Suppressor macrophage treated with lipopolysaccharide for 4 hours (primary cell): ENCODE measurements around the gene MINDY4.

Experiments
- DNase-seq: peaks from one replicate; pipeline ENCODE4 v3.0.0-alpha.2; 2020

Gene MINDY4

GRCh38 chr7:30743371-30744074 lies 27.7 kb upstream of the MINDY4 start:
- DNase-seq: no peak

- DNase-seq: no peak
Measured at GRCh38 chr7:30744075-30744417, 27.2 kb upstream of the MINDY4 start.

GRCh38 chr7:30745261-30745941 lies 25.8 kb upstream of the MINDY4 start:
- no peak for DNase-seq

GRCh38 chr7:30750010-30750409 lies 21.2 kb upstream of the MINDY4 start:
- DNase-seq: no peak

- no peak for DNase-seq
Measured at GRCh38 chr7:30750683-30751650, 20.2 kb upstream of the MINDY4 start.

GRCh38 chr7:30751696-30752273 lies 19.4 kb upstream of the MINDY4 start, which contains the start of gene INMT:
TSS of gene INMT (plus strand) at chr7:30752135. CDS start at chr7:30752151, 16 bp downstream.
- no peak for DNase-seq

- DNase-seq: no peak
Measured at GRCh38 chr7:30752484-30752883, 18.7 kb upstream of the MINDY4 start.

GRCh38 chr7:30752979-30753378 lies 18.2 kb upstream of the MINDY4 start:
- no peak for DNase-seq

- no peak for DNase-seq
Measured at GRCh38 chr7:30754315-30754877, 16.8 kb upstream of the MINDY4 start.

- no peak for DNase-seq
Measured at GRCh38 chr7:30755384-30756154, 15.6 kb upstream of the MINDY4 start.

- no peak for DNase-seq
Measured at GRCh38 chr7:30757342-30757692, 13.9 kb upstream of the MINDY4 start.

- DNase-seq: no peak
Measured at GRCh38 chr7:30760514-30761213, 10.6 kb upstream of the MINDY4 start.

- no peak for DNase-seq
Measured at GRCh38 chr7:30761214-30762156, 9.7 kb upstream of the MINDY4 start.

GRCh38 chr7:30764030-30764975 lies 6.9 kb upstream of the MINDY4 start:
- DNase-seq: no peak

GRCh38 chr7:30765408-30765807 lies 5.8 kb upstream of the MINDY4 start:
- no peak for DNase-seq

- no peak for DNase-seq
Measured at GRCh38 chr7:30770845-30771173, 408 bp upstream of the MINDY4 start.

GRCh38 chr7:30771880-30772425 lies 736 bp downstream of the MINDY4 start:
- DNase-seq: peak; percentile 18

- no peak for DNase-seq
Measured at GRCh38 chr7:30772984-30773383, 1.8 kb downstream of the MINDY4 start.

GRCh38 chr7:30775992-30776391 lies 4.8 kb downstream of the MINDY4 start:
- DNase-seq: no peak
